Transverse colon (tissue), 4 donors: Measurements from ENCODE around the gene GLP1R. TPM values are rescaled to one million over a fixed set of nuclear protein-coding genes. Genes with fewer than 3 reads are reported as not detected.

Experiments used
- DNase-seq: peaks from one replicate; pipeline ENCODE4 v3.0.0-alpha.2; 2019
- H3K27ac ChIP-seq, 4 donors: fragments of 200-600 bp; sonication (generic); 2 replicates each; pipeline ENCODE4 v1.5.1; 2016 to 2018; ENCODE audit warnings: inconsistent platforms in 4 of 4
- H3K27me3 ChIP-seq: fragments of 200-600 bp; sonication (generic); 2 replicates; pipeline ENCODE4 v1.5.1; 2017; ENCODE audit warnings: inconsistent platforms
- H3K36me3 ChIP-seq, 4 donors: fragments of 200-600 bp; sonication (generic); 2 replicates each; pipeline ENCODE4 v1.5.1; 2017 to 2019; ENCODE audit warnings: inconsistent platforms in 4 of 4
- H3K4me1 ChIP-seq, 4 donors: fragments of 200-600 bp; sonication (generic); 2 replicates each; pipeline ENCODE4 v1.5.1; 2017 to 2020; ENCODE audit warnings: inconsistent platforms in 4 of 4
- H3K4me3 ChIP-seq, 4 donors: fragments of 200-600 bp; sonication (generic); 1 replicate in 1 of 4; 2 replicates in 3 of 4; pipeline versions ENCODE4 v1.5.1 to v1.6.1; 2017 to 2019; ENCODE audit warnings: inconsistent platforms in 4 of 4
- H3K9me3 ChIP-seq, 2 donors: fragments of 200-600 bp; sonication (generic); 2 replicates each; pipeline ENCODE4 v1.5.1; 2017 to 2019; ENCODE audit warnings: inconsistent platforms in 2 of 2
- EP300 ChIP-seq: sonication (generic); formaldehyde crosslinking; IDR thresholded peaks from one replicate; pipeline ENCODE4 v1.6.1; 2017; ENCODE audit warnings: antibody characterized with exemption, low read depth
- POLR2A ChIP-seq: fragments of 450-650 bp; IDR thresholded peaks from one replicate; pipeline ENCODE4 v1.6.1; 2016; ENCODE audit warnings: antibody characterized with exemption, mild to moderate bottlenecking, moderate library complexity
- POLR2AphosphoS5 ChIP-seq, 3 donors: sonication (generic); formaldehyde crosslinking; IDR thresholded peaks; one replicate each; pipeline ENCODE4 v1.6.1; 2016; ENCODE audit warnings: antibody characterized with exemption in 3 of 3
- WGBS, 2 donors: methylation state at CpG; one replicate each; pipeline ENCODE4 v1.1.5; 2018; ENCODE audit warnings: low coverage in 1 of 2; 5-methylcytosine and 5-hydroxymethylcytosine counted together
- in situ Hi-C, 4 donors: fragments of 200-750 bp; cut with MboI; loops; one replicate each; pipeline versions ENCODE4 v1.15.0 to v1.15.1; 2017; ENCODE audit warnings: low sequenced_read_pairs in 3 of 4, low pct_ligation_motif_present in 1 of 4, low pct_unique_long_range_greater_than_20kb in 1 of 4
- intact Hi-C: fragments of 100-400 bp; cut with DNase I; formaldehyde crosslinking; loops from one replicate; pipeline ENCODE4 v1.15.1; 2023; ENCODE audit warnings: low total_unique reads
- total RNA-seq, 4 donors: library from RNA; depleted of rRNA; stranded (reverse); fragments of >200 nt; gene quantifications; one replicate each; pipeline ENCODE4 v1.1.0, GENCODE V29; 2016
- TF ChIP-seq, protein P1 (sequence below), 5 experiments: fragments of 200-600 bp in 3 of 5; fragments of 450-650 bp in 2 of 5; sonication (generic) in 3 of 5; IDR thresholded peaks; 1 replicate in 2 of 5; 2 replicates in 3 of 5; pipeline ENCODE4 v1.5.1; 2016 to 2017; ENCODE audit warnings: antibody characterized with exemption in 5 of 5, inconsistent platforms in 3 of 5, mild to moderate bottlenecking in 2 of 5, moderate library complexity in 1 of 5

The GLP1R gene
- total RNA-seq, 4 donors from 2014 or later = not detected

DNA sequence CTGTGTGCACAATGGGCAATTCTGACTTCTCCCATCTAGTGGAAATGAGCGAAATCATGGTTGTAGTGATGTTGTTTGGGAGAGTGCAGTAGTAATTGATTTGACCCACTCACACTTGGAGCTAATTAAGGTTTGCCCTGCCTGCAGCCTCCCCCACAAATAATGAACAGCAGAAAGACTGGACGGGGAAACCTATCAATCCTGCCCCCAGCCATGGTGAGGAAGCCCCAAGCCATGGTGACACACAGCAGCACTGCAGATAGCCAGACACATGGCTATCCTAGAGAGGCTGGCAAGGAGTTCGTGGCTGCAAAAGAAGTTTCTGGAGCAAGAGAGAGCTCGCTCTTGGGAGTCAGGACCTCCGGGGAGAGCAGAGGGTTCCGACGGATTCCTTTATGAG is 38.6 kb downstream of the GLP1R start:
- TF ChIP-seq EP300 (no peak), POLR2AphosphoS5 (IDR thresholded peaks at IDR 0.05) (no peak), POLR2A (no peak)
- TF ChIP-seq, protein P1, sequence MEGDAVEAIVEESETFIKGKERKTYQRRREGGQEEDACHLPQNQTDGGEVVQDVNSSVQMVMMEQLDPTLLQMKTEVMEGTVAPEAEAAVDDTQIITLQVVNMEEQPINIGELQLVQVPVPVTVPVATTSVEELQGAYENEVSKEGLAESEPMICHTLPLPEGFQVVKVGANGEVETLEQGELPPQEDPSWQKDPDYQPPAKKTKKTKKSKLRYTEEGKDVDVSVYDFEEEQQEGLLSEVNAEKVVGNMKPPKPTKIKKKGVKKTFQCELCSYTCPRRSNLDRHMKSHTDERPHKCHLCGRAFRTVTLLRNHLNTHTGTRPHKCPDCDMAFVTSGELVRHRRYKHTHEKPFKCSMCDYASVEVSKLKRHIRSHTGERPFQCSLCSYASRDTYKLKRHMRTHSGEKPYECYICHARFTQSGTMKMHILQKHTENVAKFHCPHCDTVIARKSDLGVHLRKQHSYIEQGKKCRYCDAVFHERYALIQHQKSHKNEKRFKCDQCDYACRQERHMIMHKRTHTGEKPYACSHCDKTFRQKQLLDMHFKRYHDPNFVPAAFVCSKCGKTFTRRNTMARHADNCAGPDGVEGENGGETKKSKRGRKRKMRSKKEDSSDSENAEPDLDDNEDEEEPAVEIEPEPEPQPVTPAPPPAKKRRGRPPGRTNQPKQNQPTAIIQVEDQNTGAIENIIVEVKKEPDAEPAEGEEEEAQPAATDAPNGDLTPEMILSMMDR (IDR thresholded peaks at IDR 0.05) = no peak
- H3K27ac ChIP-seq = no peak overlapping the region
- H3K4me3 ChIP-seq = no peak overlapping the region
- WGBS, 2 donors = 58% methylated on average over 7 of the region's 7 CpGs; no CpG with 5 or more reads in 1 of the 2 donors
- in situ Hi-C loops = no loop called here
- no peaks in the 10 kb centered on the region for H3K36me3 ChIP-seq
- no peaks in the 10 kb centered on the region for H3K9me3 ChIP-seq
- DNase-seq = no peak
- intact Hi-C loops = no loop called here
- peaks cover 0 to 4% (median 0%) of the 10 kb centered on the region in 4 donors for H3K4me1 ChIP-seq
- H3K27me3 ChIP-seq = peaks cover 9% of the 10 kb centered on the region

DNA sequence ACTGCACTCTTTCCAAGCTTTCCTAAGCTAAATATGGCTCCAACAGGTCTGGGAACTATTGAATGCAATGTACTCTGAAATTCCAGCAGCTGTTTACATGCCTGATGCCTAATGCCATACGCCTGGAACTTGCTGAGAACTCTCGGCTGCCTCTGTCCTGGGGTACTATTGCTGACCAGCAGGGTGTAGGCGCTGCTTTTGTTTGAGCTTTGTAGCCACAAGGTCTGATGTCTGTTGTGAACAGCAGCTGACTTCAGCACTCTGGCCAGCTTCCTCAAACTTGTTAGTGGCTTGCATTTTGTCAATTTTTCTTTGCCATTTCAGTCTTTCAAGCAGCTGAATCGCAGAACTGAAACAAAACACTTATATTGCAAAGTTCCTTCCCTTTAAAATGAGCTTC is 39.8 kb downstream of the GLP1R start:
- H3K27me3 ChIP-seq = peaks cover 9% of the 10 kb centered on the region
- TF ChIP-seq EP300 = no peak
- TF ChIP-seq, protein P1 (IDR thresholded peaks at IDR 0.05) = peak in 4 of 5 experiments; percentile 18 to 31 (median 26)
- 11 to 29% methylated on average over 1 to 4 of the region's 4 CpGs for WGBS, 2 donors
- no peak overlapping the region for H3K27ac ChIP-seq
- in situ Hi-C loops (no loop called here), intact Hi-C loops (no loop called here)
- H3K9me3 ChIP-seq = no peaks in the 10 kb centered on the region
- no peaks in the 10 kb centered on the region for H3K36me3 ChIP-seq
- H3K4me3 ChIP-seq = no peak overlapping the region
- DNase-seq = no peak
- peaks cover 0 to 4% (median 0%) of the 10 kb centered on the region in 4 donors for H3K4me1 ChIP-seq

DNA sequence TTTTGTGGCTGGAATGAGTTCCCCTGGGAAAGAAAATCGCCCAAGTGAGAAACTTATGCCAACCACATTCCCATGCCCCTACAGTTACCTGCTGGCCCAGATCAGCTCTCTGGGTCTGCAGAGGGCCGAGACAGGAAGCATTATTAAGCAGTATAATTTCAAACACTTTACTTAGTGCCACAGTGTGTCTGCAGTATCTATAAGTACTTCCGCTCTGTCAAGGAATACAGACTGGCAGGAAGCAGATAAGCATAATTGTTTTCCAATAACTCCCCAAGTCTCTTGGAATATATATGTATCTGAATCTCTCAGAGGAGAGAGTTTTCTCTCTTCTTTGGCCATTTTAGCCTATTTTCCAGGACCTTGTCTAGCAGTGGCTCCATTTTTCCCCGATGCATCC is 41.5 kb downstream of the GLP1R start:
- H3K9me3 ChIP-seq = no peaks in the 10 kb centered on the region
- 68 to 74% methylated on average over 2 to 4 of the region's 4 CpGs for WGBS, 2 donors
- no peak overlapping the region for H3K4me3 ChIP-seq
- intact Hi-C loops = no loop called here
- H3K4me1 ChIP-seq = peaks cover 0 to 4% (median 0%) of the 10 kb centered on the region in 4 donors
- in situ Hi-C loops = no loop called here
- H3K27me3 ChIP-seq = peaks cover 9% of the 10 kb centered on the region
- no peak overlapping the region for H3K27ac ChIP-seq
- no peaks in the 10 kb centered on the region for H3K36me3 ChIP-seq
- no peak for DNase-seq
- TF ChIP-seq POLR2A = no peak
- no peak for TF ChIP-seq POLR2AphosphoS5 (IDR thresholded peaks at IDR 0.05)
- TF ChIP-seq EP300 = no peak
- TF ChIP-seq, protein P1 (IDR thresholded peaks at IDR 0.05) = no peak

DNA sequence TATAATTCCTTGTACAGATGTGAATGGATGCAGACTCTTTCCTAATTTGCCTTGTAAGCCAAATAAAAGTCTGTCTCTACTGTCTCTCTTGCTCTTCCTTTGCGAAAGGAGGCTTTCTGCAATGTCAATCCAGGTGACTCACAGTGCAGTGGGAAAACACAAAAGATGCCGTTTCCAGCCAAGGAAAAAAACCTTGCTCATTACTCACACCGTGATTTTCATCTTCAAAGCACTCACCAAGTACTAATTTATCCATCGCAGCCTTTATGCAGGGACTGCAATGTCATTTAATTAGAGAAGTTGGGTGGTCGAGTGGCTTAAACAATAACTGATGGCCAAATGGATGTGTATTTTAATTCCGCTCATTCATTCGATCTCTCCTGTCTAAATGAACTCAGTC is 42.6 kb downstream of the GLP1R start:
- WGBS, 2 donors = 77 to 87% methylated on average over 7 of the region's 7 CpGs
- Histone ChIP-seq H3K4me1 (peaks cover 0 to 4% (median 0%) of the 10 kb centered on the region in 4 donors), H3K4me3 (no peak overlapping the region), H3K27ac (no peak overlapping the region), H3K27me3 (peaks cover 9% of the 10 kb centered on the region), H3K9me3 (no peaks in the 10 kb centered on the region), H3K36me3 (no peaks in the 10 kb centered on the region)
- TF ChIP-seq, protein P1 (IDR thresholded peaks at IDR 0.05) = no peak
- TF ChIP-seq EP300 = no peak
- no peak for TF ChIP-seq POLR2A
- TF ChIP-seq POLR2AphosphoS5 (IDR thresholded peaks at IDR 0.05) = no peak
- DNase-seq = no peak
- intact Hi-C loops (no loop called here), in situ Hi-C loops (no loop called here)
